DMS 273 treated with DMSO at 0.1 percent for 48 hours (cell line): ENCODE results near the gene MAPK10.

Experiments used
- DNase-seq: peaks from one replicate; lab custom pipeline; 2025; lab: John Stamatoyannopoulos, UW

The MAPK10 gene

GRCh38 chr4:86359944-86360478 is at the start of gene MAPK10:
Gene MAPK10, minus strand, starts transcription at chr4:86360053.
- no peak for DNase-seq

DNA sequence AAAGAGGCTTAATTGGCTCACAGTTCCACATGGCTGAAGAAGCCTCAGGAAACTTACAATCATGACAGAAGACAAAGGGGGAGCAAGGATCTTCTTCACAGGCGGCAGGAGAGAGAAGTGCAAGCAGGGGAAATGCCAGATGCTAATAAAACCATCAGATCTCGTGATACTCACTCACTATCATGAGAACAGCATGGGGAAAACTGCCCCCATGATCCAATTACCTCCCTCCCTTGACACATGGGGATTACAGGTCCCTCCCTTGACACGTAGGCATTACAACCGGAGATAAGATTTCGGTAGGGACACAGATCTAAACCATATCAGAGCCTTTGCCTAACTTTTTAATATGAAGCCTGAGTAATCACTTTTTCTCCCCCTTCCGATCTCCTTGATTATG is 43.7 kb upstream of the MAPK10 start:
- DNase-seq = no peak

- DNase-seq = no peak
Observed at GRCh38 chr4:86401826-86402225, 42.0 kb upstream of the MAPK10 start.

GRCh38 chr4:86400216-86400615 is 40.4 kb upstream of the MAPK10 start:
- no peak for DNase-seq

DNA sequence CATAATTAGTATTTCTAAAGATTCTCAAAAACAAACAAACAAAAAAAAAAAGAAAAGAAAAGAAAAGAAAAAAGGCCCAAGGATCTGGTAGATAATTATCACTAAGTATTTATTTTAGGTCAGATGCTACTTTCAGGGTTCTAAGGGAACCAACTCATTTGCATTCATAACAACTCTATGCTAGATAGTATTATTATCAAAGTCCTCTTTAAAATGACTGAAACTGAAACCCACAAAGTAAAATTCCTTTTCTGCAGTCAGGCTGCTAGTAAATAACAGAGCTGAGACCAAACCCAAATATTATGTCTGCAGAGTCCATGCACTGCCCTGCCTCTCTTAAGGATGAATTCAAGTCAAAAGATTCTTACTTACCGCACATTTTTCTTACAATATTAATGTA is 38.3 kb upstream of the MAPK10 start:
- DNase-seq = no peak

GRCh38 chr4:86393749-86394148 is 33.9 kb upstream of the MAPK10 start:
- DNase-seq = no peak

DNA sequence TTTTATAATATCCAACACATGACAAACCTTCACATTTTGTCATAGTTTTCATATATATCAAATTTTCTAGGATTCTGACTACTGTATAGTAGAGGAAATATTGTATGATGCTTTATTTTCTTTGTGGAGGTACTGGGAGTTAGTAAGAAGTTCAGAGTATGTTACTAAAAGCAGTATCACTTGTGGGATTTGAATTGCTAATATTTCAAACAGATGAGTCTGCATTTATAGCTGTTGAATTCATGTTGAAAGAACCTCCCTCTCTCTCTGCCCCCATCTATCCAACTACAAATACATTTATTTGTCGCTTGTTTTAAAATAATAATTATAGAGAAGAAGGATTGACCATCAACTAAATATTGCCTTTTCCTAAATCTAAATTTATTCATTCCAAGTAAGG is 29.8 kb upstream of the MAPK10 start:
- no peak for DNase-seq

- no peak for DNase-seq
Observed at GRCh38 chr4:86388252-86388651, 28.4 kb upstream of the MAPK10 start.

DNA sequence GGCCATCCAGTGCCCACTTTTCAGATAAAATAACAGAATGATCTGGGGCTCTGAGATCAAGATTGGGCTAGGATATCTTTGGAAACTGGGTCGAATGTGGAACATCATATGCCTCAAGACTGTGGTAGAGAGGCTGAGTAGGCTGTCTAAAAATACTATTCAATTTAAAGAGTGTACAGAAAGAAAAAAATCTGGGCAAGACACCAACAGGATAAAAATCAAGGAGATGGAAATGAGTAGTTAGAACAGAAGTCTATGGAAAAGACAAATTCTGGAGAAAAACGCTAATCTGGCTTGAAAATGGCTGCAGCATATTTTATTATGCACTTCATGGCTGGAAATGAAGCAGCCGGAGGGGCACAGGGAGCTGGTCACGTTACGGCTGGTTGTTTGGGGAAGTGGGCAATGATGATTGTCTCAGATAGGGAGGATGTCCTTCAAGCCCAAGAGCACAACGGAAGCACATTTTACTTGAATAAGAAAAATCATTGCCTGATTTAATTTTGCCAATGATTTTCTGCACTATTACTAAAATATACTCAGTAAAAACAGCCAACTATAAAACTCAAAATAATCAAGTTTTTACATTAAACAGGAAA is 27.1 kb upstream of the MAPK10 start:
- no peak for DNase-seq

DNA sequence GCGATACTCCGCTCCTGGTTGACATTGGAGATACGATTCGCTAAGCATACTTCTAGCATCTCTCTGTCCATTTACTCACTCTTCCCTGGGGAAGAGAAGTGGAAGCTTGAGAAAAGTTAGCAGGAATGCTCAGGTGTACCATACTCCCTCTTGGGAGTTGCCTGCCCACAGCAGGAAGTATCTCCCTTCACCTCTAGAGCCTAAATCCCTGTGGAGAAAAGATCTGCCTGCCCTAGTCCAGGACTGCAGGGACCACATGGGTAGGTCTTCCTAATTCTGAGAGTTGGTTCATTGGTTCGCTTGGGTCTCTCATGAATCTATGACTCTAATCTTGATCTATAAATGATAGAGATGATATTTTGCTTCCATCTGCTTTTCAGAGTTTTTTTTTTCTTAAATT is 26.3 kb upstream of the MAPK10 start:
- DNase-seq = no peak

DNA sequence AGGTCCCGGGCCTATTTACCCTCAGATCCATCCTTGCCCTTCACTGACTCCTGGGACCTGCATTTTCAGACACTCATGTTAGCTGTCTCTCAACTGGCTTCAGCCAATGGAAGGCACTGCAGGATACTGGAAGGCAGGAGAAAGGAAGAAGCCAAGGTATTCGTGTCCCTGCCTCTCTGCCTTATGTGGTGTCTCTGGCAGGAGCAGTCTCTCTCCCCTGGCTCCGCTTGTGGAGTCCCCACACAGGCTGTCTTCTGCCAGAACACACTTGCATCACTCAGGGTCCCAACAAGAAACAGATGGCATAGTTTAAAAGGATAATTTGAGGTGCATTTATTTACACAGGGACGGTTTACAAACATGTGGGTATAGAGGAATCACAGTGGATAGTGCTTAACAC is 21.6 kb upstream of the MAPK10 start:
- DNase-seq = no peak

DNA sequence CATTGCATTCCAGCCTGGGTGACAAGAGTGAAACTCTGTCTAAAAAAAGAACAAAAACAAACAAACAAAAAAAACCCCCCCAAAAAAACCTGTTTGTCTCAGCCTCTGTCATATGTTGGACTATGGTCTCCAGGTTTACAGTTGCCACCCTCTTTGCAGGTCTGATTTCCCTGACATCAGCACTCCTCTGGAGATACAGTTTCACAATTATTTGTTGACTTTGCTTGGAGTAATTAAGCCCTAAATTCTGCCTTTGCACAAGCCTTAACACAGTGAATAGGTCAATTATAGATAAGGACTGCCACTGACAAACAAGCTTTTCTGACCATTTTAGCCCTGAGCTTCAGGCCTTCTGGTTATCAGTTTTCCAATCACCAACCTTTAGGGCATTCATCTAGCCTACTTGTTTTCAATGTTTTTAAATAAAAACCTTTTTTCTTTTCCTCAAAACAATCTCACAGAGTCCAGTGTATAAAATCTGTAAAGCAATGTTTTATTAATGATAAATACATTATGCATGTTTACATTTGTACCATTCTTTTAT is 20.4 kb upstream of the MAPK10 start:
- no peak for DNase-seq

DNA sequence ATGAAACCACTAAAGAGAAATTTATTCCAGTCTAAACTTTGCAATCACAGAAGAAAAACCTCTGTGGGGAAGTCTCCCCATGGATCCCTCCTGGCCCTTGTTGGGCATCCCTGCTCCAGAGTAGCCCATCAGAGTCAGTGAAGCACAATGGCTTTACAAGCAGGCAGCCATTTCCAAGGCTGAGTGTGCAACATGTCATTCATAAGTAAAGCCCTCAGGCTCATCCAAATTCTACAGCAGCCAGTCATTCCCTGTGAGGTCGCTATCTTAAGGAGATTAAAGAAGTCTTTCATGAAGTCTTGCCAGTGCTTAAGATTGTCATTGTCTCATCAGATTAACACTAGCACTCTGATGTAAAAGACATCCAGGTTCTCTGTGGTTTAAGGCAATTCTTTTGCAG is 17.0 kb upstream of the MAPK10 start:
- DNase-seq = no peak

DNA sequence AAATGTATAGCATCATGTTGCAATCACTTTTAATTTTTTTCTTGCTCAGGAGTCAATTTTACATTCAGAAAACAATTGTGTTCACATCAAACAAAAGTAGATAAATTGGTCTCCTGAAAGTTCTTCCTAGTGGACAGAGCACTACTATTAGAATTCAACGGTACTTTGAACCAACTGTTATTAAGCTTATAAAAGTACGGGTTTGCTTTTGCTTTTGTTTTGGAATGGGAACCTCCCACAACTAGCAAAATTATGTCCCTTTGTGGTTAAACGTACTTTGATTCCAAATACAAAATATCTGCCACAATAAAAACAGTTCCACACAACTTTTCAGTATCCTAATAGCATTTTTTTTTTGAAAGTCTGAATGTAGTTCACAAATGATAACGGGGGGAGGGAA is 8.6 kb upstream of the MAPK10 start:
- no peak for DNase-seq

- no peak for DNase-seq
Observed at GRCh38 chr4:86367577-86367976, 7.7 kb upstream of the MAPK10 start.

DNA sequence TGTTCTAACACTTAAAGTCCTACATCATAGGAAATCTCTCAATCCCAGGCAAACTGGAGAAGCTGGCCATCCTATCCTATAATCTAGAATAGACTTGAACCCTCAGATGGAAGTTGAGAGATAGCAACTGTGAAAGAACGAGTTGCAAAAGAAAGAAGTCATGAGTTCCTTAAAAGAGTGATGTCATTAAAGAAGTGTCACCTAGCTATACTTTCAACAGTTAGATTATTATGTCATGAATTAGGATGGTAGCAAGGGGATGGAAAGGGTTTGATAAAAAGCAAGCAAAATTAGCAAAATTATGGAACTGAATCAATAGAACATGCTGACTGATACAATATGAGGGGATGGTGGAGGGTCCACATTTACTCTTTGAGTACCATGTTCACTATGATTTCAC is 7.1 kb upstream of the MAPK10 start:
- DNase-seq = no peak

GRCh38 chr4:86362510-86362909 is 2.7 kb upstream of the MAPK10 start:
- no peak for DNase-seq

- no peak for DNase-seq
Observed at GRCh38 chr4:86358257-86358656, 1.6 kb downstream of the MAPK10 start.

- DNase-seq = no peak
Observed at GRCh38 chr4:86357608-86358007, 2.2 kb downstream of the MAPK10 start.

DNA sequence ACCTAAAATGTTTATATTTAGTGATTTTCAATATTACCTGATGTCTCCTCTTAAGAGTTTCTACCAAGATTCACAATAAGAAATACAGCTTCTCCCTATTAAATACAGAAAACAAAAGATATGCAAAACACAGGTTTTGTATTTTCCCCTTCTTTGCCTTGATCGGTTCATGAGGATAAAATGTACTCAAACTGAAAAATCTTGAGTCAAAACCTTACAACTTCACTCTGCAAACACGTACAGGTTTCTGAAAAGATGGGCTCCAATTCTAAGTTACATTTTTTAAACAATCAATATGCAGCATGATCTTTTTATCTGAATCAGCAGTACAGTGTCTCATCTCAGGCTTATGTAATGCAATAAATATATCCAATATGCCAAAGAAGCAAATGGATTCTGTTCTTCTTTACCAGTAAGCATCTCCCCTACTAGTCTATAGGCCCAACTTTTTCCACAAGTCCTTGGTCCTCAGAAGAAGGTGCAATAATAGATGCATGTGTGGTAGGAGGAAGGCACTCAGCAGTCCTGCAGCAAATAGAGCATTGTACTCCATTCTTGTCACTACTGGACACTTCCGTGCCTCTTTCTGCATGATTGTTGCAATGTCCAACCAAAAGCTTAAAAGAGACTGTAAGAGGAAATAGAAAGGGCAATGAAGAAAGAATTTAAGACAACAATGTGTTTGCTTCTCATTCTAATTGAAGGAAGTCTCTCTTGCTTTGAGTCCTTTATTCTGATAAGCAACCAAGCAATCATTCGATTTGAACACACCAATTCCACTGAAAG is 3.2 kb downstream of the MAPK10 start:
- DNase-seq = no peak

- DNase-seq = no peak
Observed at GRCh38 chr4:86354390-86354789, 5.5 kb downstream of the MAPK10 start.

GRCh38 chr4:86346320-86346719 is 13.5 kb downstream of the MAPK10 start:
- DNase-seq = no peak

DNA sequence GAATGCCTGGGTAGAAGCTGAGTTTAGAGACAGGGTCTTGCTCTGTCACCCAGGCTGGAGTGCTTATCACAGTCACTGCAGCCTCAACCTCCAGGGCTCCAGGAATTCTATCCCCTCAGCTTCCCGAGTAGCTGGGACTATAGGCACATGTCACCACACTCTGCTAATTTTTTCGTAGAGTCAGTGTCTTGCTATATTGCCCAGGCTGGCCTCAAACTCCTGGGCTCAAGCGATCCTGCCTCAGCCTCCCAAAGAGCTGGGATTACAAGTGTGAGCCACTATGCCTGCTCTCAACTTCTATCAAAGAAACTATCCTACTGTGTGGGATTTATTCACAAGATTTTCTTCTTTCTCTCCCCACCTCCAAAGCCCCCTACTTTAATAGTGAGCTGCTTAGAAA is 15.7 kb downstream of the MAPK10 start:
- DNase-seq = no peak
